Pancreas (tissue), 10 donors: Measurements from ENCODE around the gene RBM17. TPM values are rescaled to one million over a fixed set of nuclear protein-coding genes. Genes with fewer than 3 reads are reported as not detected.

Experiments used
- ATAC-seq, 4 donors: fragments of 200-7000 bp; cut with Tn5 transposase; one replicate each; pipeline versions ENCODE4 v1.8.0 to v1.9.1; 2020; ENCODE audit warnings: mild to moderate bottlenecking in 4 of 4, moderate library complexity in 4 of 4
- DNase-seq, 6 donors: peaks; one replicate each; pipeline ENCODE4 v3.0.0-alpha.2; 2020
- FAIRE-seq: peaks from 2 replicates; lab custom pipeline; 2012; peaks lifted over from hg19 to GRCh38; lab: Jason Lieb, UNC
- H3K27ac ChIP-seq, 4 donors: fragments of 200-600 bp; sonication (generic); 1 replicate in 3 of 4; 2 replicates in 1 of 4; pipeline versions ENCODE4 v1.5.0 to v1.8.0; 2020
- H3K27me3 ChIP-seq, 4 donors: fragments of 200-600 bp; one replicate each; pipeline ENCODE4 v1.8.0; 2021
- H3K36me3 ChIP-seq, 3 donors: fragments of 200-600 bp; sonication (generic) in 1 of 3; one replicate each; pipeline versions ENCODE4 v1.5.0 to v1.8.0; 2020 to 2021
- H3K4me1 ChIP-seq, 3 donors: fragments of 200-600 bp; one replicate each; pipeline ENCODE4 v1.8.0; 2021
- H3K4me3 ChIP-seq, 4 donors: fragments of 200-600 bp; sonication (generic) in 2 of 4; one replicate each; pipeline versions ENCODE4 v1.5.0 to v1.8.0; 2020 to 2021
- H3K9me3 ChIP-seq, 4 donors: fragments of 200-600 bp; one replicate each; pipeline ENCODE4 v1.8.0; 2021
- CTCF ChIP-seq, 4 donors: fragments of 200-600 bp; sonication (generic) in 3 of 4; IDR thresholded peaks; one replicate each; pipeline versions ENCODE4 v1.5.0 to v1.8.0; 2021; ENCODE audit warnings: antibody characterized with exemption in 4 of 4
- WGBS, 2 donors: extraction: QIAGEN DNeasy Blood & Tissue Kit; methylation state at CpG; one replicate each; pipeline ENCODE4 v1.1.7; 2013; 5-methylcytosine and 5-hydroxymethylcytosine counted together
- intact Hi-C, 3 donors: fragments of 100-400 bp; cut with DNase I; formaldehyde crosslinking; loops; one replicate each; pipeline versions ENCODE4 v1.11.1 to v1.14.2; 2022
- polyA plus RNA-seq, 2 donors: library from polyadenylated mRNA; stranded (reverse); fragments of 200-250 nt; gene quantifications; one replicate each; pipeline ENCODE4 v1.2.3, GENCODE V29; 2013
- total RNA-seq, 6 donors: library from RNA; stranded (reverse); fragmentation: NEBNext Ultra II Directional in 4 of 6; extraction: Animal tissue kit (Norgen Biotek cat#: 25700) in 4 of 6; gene quantifications; one replicate each; pipeline versions ENCODE4 v1.2.1 to v1.2.4, GENCODE V29; 2021 to 2023
- donor health status: healthy with polysubstance abuse.
- donor health status: DM: no; HTN: no; CAD: no; lungs with moderate emphysema.
- donor health status: DM: no; HTN: no; CAD: no.
- donor health status: control.
- donor health status: control.
- donor health status: Bipolar disorder and iron deficiency.
- donor health status: DM: yes; HTN: yes; CAD: no.
- donor health status: DM: no; HTN: no; CAD: no.
- donor health status: DM: no; HTN: no; CAD: no.
- donor health status: DM: yes; HTN: yes; CAD: no.

Gene RBM17
- total and polyA plus RNA-seq, 8 donors = 31.0 to 101 (median 43.7) TPM

GRCh38 chr10:6114805-6115341 is 26.0 kb downstream of the RBM17 start:
- H3K27me3 ChIP-seq = no peaks in the 10 kb centered on the region
- no peaks in the 10 kb centered on the region for H3K4me1 ChIP-seq
- peaks cover 5 to 44% (median 16%) of the 10 kb centered on the region in 3 donors for H3K36me3 ChIP-seq
- H3K9me3 ChIP-seq = no peaks in the 10 kb centered on the region
- DNase-seq (peak in 1 of 6 donors; percentile 37), FAIRE-seq (no peak), ATAC-seq (peak in 3 of 4 donors; percentile 41 to 62 (median 55))
- H3K27ac ChIP-seq = no peak overlapping the region
- intact Hi-C loops = loop anchor here (5.0 to 10.0 kb wide), 2 partner anchors 287 to 290 kb away; no protein-coding TSS in a partner anchor
- no peak for TF ChIP-seq CTCF (IDR thresholded peaks at IDR 0.05)
- WGBS, 2 donors = 68 to 73% methylated on average over 4 of the region's 4 CpGs
- no peak overlapping the region for H3K4me3 ChIP-seq

- DNase-seq (no peak), ATAC-seq (no peak), FAIRE-seq (no peak)
- 77 to 81% methylated on average over 4 of the region's 4 CpGs for whole genome bisulfite sequencing, 2 donors
- Histone ChIP-seq H3K9me3 (no peaks in the 10 kb centered on the region), H3K4me3 (no peak overlapping the region), H3K4me1 (no peaks in the 10 kb centered on the region), H3K36me3 (peaks cover 5 to 39% (median 16%) of the 10 kb centered on the region in 3 donors), H3K27me3 (no peaks in the 10 kb centered on the region), H3K27ac (no peak overlapping the region)
- intact Hi-C loops = loop anchor here in 1 of 3 donors (10.0 kb wide), 1 partner anchor 289 kb away; no protein-coding TSS in a partner anchor
- TF ChIP-seq CTCF (IDR thresholded peaks at IDR 0.05) = no peak
Observed at GRCh38 chr10:6115411-6115810, 26.6 kb downstream of the RBM17 start.

- ATAC-seq = no peak
- intact Hi-C loops = loop anchor here in 1 of 3 donors (10.0 kb wide), 1 partner anchor 289 kb away; no protein-coding TSS in a partner anchor
Observed at GRCh38 chr10:6115824-6116350, 27.1 kb downstream of the RBM17 start.

GRCh38 chr10:6116806-6117205 is 28.0 kb downstream of the RBM17 start:
- intact Hi-C loops = loop anchor here in 1 of 3 donors (10.0 kb wide), 1 partner anchor 288 kb away; no protein-coding TSS in a partner anchor
- WGBS, 2 donors = 94 to 97% methylated on average over 1 of the region's 1 CpG
- H3K4me1 ChIP-seq = no peaks in the 10 kb centered on the region
- H3K9me3 ChIP-seq = no peaks in the 10 kb centered on the region
- FAIRE-seq (no peak), DNase-seq (no peak), ATAC-seq (no peak)
- H3K27ac ChIP-seq = no peak overlapping the region
- TF ChIP-seq CTCF (IDR thresholded peaks at IDR 0.05) = no peak
- no peaks in the 10 kb centered on the region for H3K27me3 ChIP-seq
- H3K36me3 ChIP-seq = peaks cover 5 to 25% (median 16%) of the 10 kb centered on the region in 3 donors
- H3K4me3 ChIP-seq = no peak overlapping the region

More at GRCh38 chr10:6115824-6116350, 27.1 kb downstream of the RBM17 start:
- H3K9me3 ChIP-seq = no peaks in the 10 kb centered on the region
- no peak overlapping the region for H3K4me3 ChIP-seq
- TF ChIP-seq CTCF (IDR thresholded peaks at IDR 0.05) = no peak
- H3K27ac ChIP-seq = no peak overlapping the region
- FAIRE-seq = no peak
- H3K36me3 ChIP-seq = peaks cover 5 to 34% (median 16%) of the 10 kb centered on the region in 3 donors
- no peaks in the 10 kb centered on the region for H3K4me1 ChIP-seq
- H3K27me3 ChIP-seq = no peaks in the 10 kb centered on the region
- DNase-seq = no peak
- WGBS, 2 donors = 81 to 84% methylated on average over 3 of the region's 3 CpGs

GRCh38 chr10:6117711-6118110 is 28.9 kb downstream of the RBM17 start:
- Histone ChIP-seq H3K4me1 (no peaks in the 10 kb centered on the region), H3K27me3 (no peaks in the 10 kb centered on the region), H3K4me3 (no peak overlapping the region), H3K9me3 (no peaks in the 10 kb centered on the region), H3K36me3 (peaks cover 3 to 17% (median 13%) of the 10 kb centered on the region in 3 donors), H3K27ac (no peak overlapping the region)
- intact Hi-C loops = loop anchor here in 1 of 3 donors (10.0 kb wide), 1 partner anchor 287 kb away; no protein-coding TSS in a partner anchor
- no peak for FAIRE-seq
- DNase-seq = peak in 1 of 6 donors; percentile 33
- TF ChIP-seq CTCF (IDR thresholded peaks at IDR 0.05) = no peak
- ATAC-seq = no peak
- WGBS, 2 donors = 88 to 95% methylated on average over 11 of the region's 11 CpGs
